MM.1S (cell line): ENCODE results near the gene LILRB1.
A peak's percentile ranks its signal among the peaks of the same experiment; 100 is the strongest.

Experiments
- DNase-seq: peaks from one replicate; pipeline ENCODE4 v3.0.0-alpha.2; 2015
- H2AFZ ChIP-seq: fragments of 300-600 bp; sonication (generic); 2 replicates; pipeline ENCODE4 v1.6.0; 2016; ENCODE audit warnings: antibody characterized with exemption, low read length
- H3F3A ChIP-seq: fragments of 300-600 bp; sonication (generic); 2 replicates; pipeline ENCODE4 v1.6.1; 2016; ENCODE audit warnings: mild to moderate bottlenecking, antibody characterized with exemption, low read length, moderate library complexity, mixed read lengths; ENCODE audit not compliant: insufficient read depth
- H3K27ac ChIP-seq: fragments of 300-600 bp; sonication (generic); 2 replicates; pipeline ENCODE4 v1.5.1; 2016; ENCODE audit warnings: mild to moderate bottlenecking, low read length
- H3K27me3 ChIP-seq: fragments of 300-600 bp; sonication (generic); replicated peaks from 2 replicates; pipeline ENCODE4 v1.6.0; 2016; ENCODE audit warnings: low read length; ENCODE audit not compliant: insufficient read depth
- H3K36me3 ChIP-seq: fragments of 300-600 bp; sonication (generic); replicated peaks from 2 replicates; pipeline ENCODE4 v1.6.1; 2016; ENCODE audit warnings: mild to moderate bottlenecking, low read length, mixed read lengths; ENCODE audit not compliant: insufficient read depth
- H3K4me1 ChIP-seq: fragments of 300-600 bp; sonication (generic); 2 replicates; pipeline ENCODE4 v1.6.1; 2016; ENCODE audit warnings: low read length, mixed read lengths
- H3K4me2 ChIP-seq: fragments of 300-600 bp; sonication (generic); 2 replicates; pipeline ENCODE4 v1.6.0; 2016; ENCODE audit warnings: low read depth, low read length
- H3K4me3 ChIP-seq: fragments of 300-600 bp; sonication (generic); 2 replicates; pipeline ENCODE4 v1.5.1; 2016; ENCODE audit warnings: low read length, mixed read lengths
- H3K79me2 ChIP-seq: fragments of 300-600 bp; sonication (generic); 2 replicates; pipeline ENCODE4 v1.6.1; 2016; ENCODE audit warnings: mixed run types, low read length, mixed read lengths
- H3K9ac ChIP-seq: fragments of 300-600 bp; sonication (generic); 2 replicates; pipeline ENCODE4 v1.6.1; 2016; ENCODE audit warnings: low read length, mixed read lengths
- H3K9me2 ChIP-seq: fragments of 300-600 bp; sonication (generic); replicated peaks from 2 replicates; pipeline ENCODE4 v1.6.1; 2016; ENCODE audit warnings: mild to moderate bottlenecking, low read length, mixed read lengths; ENCODE audit not compliant: insufficient read depth
- H3K9me3 ChIP-seq: fragments of 300-600 bp; sonication (generic); replicated peaks from 2 replicates; pipeline ENCODE4 v1.6.1; 2016; ENCODE audit warnings: mild to moderate bottlenecking, low read length, mixed read lengths; ENCODE audit not compliant: insufficient read depth
- H4K20me1 ChIP-seq: fragments of 300-600 bp; sonication (generic); 2 replicates; pipeline ENCODE4 v1.6.1; 2016; ENCODE audit warnings: mild to moderate bottlenecking, low read length, moderate library complexity, mixed read lengths; ENCODE audit not compliant: insufficient read depth
- EZH2 ChIP-seq: fragments of 300-600 bp; sonication (generic); optimal IDR thresholded peaks from 2 replicates; pipeline ENCODE3; 2017; ENCODE audit warnings: low read depth, mild to moderate bottlenecking, antibody characterized with exemption, low read length, mixed read lengths
- EZH2phosphoT487 ChIP-seq: fragments of 300-600 bp; sonication (generic); IDR thresholded peaks from 2 replicates; pipeline ENCODE4 v1.6.1; 2018; ENCODE audit warnings: antibody characterized with exemption, low read length
- TF ChIP-seq, protein P1 (sequence below): fragments of 300-600 bp; sonication (generic); IDR thresholded peaks from 2 replicates; pipeline ENCODE4 v1.5.1; 2016; ENCODE audit warnings: antibody characterized with exemption, low read length, mixed read lengths

The LILRB1 gene

DNA sequence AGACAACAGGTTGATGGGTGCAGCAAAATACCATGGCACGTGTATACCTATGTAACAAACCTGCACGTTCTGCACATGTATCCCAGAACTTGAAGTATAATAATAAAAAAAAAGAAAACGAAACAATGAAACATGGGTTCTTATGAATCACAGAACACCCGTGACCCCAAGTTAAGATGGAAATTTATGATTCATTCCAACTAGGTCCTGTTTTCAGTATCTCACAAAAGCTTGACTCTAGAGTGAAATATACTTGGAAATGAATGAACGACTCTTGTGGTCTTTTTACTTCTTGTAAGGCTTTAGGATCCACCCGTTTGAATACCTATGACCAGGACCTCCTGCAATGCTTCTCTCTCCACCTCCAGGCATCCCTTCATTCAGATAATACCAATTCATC is 29.0 kb downstream of the LILRB1 start:
- Histone ChIP-seq H3K4me2 (no peak overlapping the region), H3K27ac (no peak overlapping the region), H3F3A (peaks cover 9% of the 10 kb centered on the region; the same call in 1 of the 2 replicates), H4K20me1 (no peaks in the 10 kb centered on the region), H3K9me3 (no peaks in the 10 kb centered on the region), H3K79me2 (peaks cover 10% of the 10 kb centered on the region), H2AFZ (no peak overlapping the region), H3K36me3 (no peaks in the 10 kb centered on the region), H3K9ac (no peak overlapping the region), H3K4me3 (no peak overlapping the region), H3K9me2 (no peaks in the 10 kb centered on the region), H3K27me3 (peaks cover 28% of the 10 kb centered on the region), H3K4me1 (peaks cover 23% of the 10 kb centered on the region)
- DNase-seq, result no peak
- TF ChIP-seq, protein P1, sequence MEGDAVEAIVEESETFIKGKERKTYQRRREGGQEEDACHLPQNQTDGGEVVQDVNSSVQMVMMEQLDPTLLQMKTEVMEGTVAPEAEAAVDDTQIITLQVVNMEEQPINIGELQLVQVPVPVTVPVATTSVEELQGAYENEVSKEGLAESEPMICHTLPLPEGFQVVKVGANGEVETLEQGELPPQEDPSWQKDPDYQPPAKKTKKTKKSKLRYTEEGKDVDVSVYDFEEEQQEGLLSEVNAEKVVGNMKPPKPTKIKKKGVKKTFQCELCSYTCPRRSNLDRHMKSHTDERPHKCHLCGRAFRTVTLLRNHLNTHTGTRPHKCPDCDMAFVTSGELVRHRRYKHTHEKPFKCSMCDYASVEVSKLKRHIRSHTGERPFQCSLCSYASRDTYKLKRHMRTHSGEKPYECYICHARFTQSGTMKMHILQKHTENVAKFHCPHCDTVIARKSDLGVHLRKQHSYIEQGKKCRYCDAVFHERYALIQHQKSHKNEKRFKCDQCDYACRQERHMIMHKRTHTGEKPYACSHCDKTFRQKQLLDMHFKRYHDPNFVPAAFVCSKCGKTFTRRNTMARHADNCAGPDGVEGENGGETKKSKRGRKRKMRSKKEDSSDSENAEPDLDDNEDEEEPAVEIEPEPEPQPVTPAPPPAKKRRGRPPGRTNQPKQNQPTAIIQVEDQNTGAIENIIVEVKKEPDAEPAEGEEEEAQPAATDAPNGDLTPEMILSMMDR, result no peak
- TF ChIP-seq EZH2phosphoT487 (no peak), EZH2 (no peak)

DNA sequence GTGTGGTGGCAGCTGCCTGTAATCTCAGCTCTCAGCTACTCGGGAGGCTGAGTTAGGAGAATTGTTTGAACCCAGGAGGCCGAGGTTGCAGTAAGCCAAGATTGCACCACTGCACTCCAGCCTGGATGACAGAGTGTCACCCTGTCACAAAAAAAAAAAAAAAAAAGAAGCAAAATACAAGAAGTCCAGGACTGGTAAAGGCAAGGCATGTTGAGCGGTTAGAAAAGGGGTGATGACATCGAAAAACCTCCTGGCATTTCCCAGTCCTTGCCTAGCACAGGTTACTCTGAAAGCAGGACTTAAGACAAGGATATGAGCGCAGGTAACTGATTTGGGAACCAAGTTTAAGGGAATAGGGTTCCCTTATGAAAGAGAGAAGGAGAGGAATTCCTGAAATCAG is 30.0 kb downstream of the LILRB1 start:
- TF ChIP-seq EZH2phosphoT487 (no peak), EZH2 (no peak)
- TF ChIP-seq, protein P1, result no peak
- H3K9ac ChIP-seq, result no peak overlapping the region
- H3K4me1 ChIP-seq, result peaks cover 18% of the 10 kb centered on the region; the same call in 1 of the 2 replicates

GRCh38 chr19:54660964-54661363 is 30.7 kb downstream of the LILRB1 start:
- DNase-seq, result no peak
- TF ChIP-seq EZH2phosphoT487 (no peak), EZH2 (no peak)
- TF ChIP-seq, protein P1, result no peak
- Histone ChIP-seq H3K9me3 (no peaks in the 10 kb centered on the region), H3K36me3 (no peaks in the 10 kb centered on the region), H3K4me2 (peak overlapping the region; percentile 25; the same call in 1 of the 2 replicates), H3K9ac (no peak overlapping the region), H3K4me3 (no peak overlapping the region), H3K27me3 (peaks cover 31% of the 10 kb centered on the region), H2AFZ (no peak overlapping the region), H3K27ac (peak overlapping the region; percentile 58; the same call in 1 of the 2 replicates), H3K79me2 (peaks cover 24% of the 10 kb centered on the region), H3K4me1 (peaks cover 24% of the 10 kb centered on the region; the same call in 1 of the 2 replicates), H3F3A (peaks cover 12% of the 10 kb centered on the region; the same call in 1 of the 2 replicates), H4K20me1 (no peaks in the 10 kb centered on the region), H3K9me2 (no peaks in the 10 kb centered on the region)

More for the DNA sequence above, 30.0 kb downstream of the LILRB1 start:
- Histone ChIP-seq H3K79me2 (peaks cover 20% of the 10 kb centered on the region), H3K27me3 (peaks cover 30% of the 10 kb centered on the region), H3K4me3 (no peak overlapping the region), H4K20me1 (no peaks in the 10 kb centered on the region), H3K9me2 (no peaks in the 10 kb centered on the region), H3K27ac (peak overlapping the region; percentile 58; the same call in 1 of the 2 replicates), H3F3A (peaks cover 9% of the 10 kb centered on the region; the same call in 1 of the 2 replicates), H2AFZ (no peak overlapping the region), H3K9me3 (no peaks in the 10 kb centered on the region), H3K4me2 (peak overlapping the region; percentile 25; the same call in 1 of the 2 replicates), H3K36me3 (no peaks in the 10 kb centered on the region)
- DNase-seq, result no peak
